Measurements from ENCODE around the gene GTF3C5. TPM values are rescaled to one million over a fixed set of nuclear protein-coding genes. Genes with fewer than 3 reads are reported as not detected.
A peak's percentile ranks its signal among the peaks of the same experiment; 100 is the strongest.

GTF3C5 gene
- total and polyA plus RNA-seq, 2 of the 4 experiments (the other 2 are of a cell fraction), result 49.1 to 52.3 TPM

GRCh38 chr9:133054966-133055365, 24.2 kb downstream of the GTF3C5 start:
- no peak overlapping the region for H4K5ac ChIP-seq (ENCODE audit: low read depth, low read length)
- peaks cover 61% of the 10 kb centered on the region for H3K36me3 ChIP-seq (ENCODE audit: control insufficient read depth, insufficient read depth, low read length)
- H3K4ac ChIP-seq (ENCODE audit: low read depth, low read length), result no peak overlapping the region
- H3K27ac ChIP-seq (ENCODE audit: insufficient read depth, low read length), result no peak overlapping the region
- H2AK5ac ChIP-seq (ENCODE audit: low read depth, low read length), result no peak overlapping the region; the same call in 1 of the 2 replicates
- H2AK9ac ChIP-seq (replicated peaks; ENCODE audit: low read depth, low read length, poor library complexity), result peak overlapping the region; percentile 24
- H2BK5ac ChIP-seq (ENCODE audit: low read depth, low read length, poor library complexity, severe bottlenecking), result no peak overlapping the region
- no peaks in the 10 kb centered on the region for H3K27me3 ChIP-seq (ENCODE audit: control insufficient read depth, insufficient read depth, low read length)
- in situ Hi-C loops (cut with MboI; ENCODE audit: low sequenced_read_pairs), result no loop called here
- no peak overlapping the region for H2BK15ac ChIP-seq (ENCODE audit: low read depth, low read length)
- TF ChIP-seq MAZ (IDR thresholded peaks at IDR 0.05; ENCODE audit: borderline replicate concordance, low read depth, low read length), result no peak
- no peak for TF ChIP-seq MAFK (IDR thresholded peaks at IDR 0.05; ENCODE audit: low read depth, low read length)
- no peak for TF ChIP-seq CTCF (conservative IDR thresholded peaks at IDR 0.05; ENCODE audit: low read depth, low read length)
- TF ChIP-seq SMC3 (IDR thresholded peaks at IDR 0.05; ENCODE audit: low read depth, low read length), result no peak
- no peak for TF ChIP-seq RAD21 (IDR thresholded peaks at IDR 0.05; ENCODE audit: low read length)
- no peak for TF ChIP-seq NFE2L2 (IDR thresholded peaks at IDR 0.05; ENCODE audit: low read depth, low read length)
- no peak overlapping the region for H4K91ac ChIP-seq (ENCODE audit: insufficient read depth, low read depth, low read length)
- no TSS peak for BruUV-seq (replicated peaks)
- H4K8ac ChIP-seq (ENCODE audit: low read depth in 2 of 2, low read length in 2 of 2), result no peak overlapping the region
- peaks cover under 1 to 5% of the 10 kb centered on the region in 2 experiments; a peak in 3 of 4 replicates for H3K79me1 ChIP-seq (ENCODE audit: low read depth in 1 of 2, low read length in 2 of 2)
- H2BK120ac ChIP-seq (ENCODE audit: low read depth, low read length), result no peak overlapping the region
- H3K56ac ChIP-seq (ENCODE audit: extremely low read depth, insufficient read depth, low read length), result no peak overlapping the region
- no peaks in the 10 kb centered on the region; the same call in 1 of the 2 replicates for H3K4me1 ChIP-seq (ENCODE audit: control insufficient read depth, insufficient read depth, low read length)
- DNase-seq (peak; percentile 40), ATAC-seq (ENCODE audit: low read depth) (peak; percentile 81)
- no peaks in the 10 kb centered on the region for H3K9me3 ChIP-seq (ENCODE audit: control insufficient read depth, insufficient read depth, low read length)
- 83% methylated on average over 10 of the region's 16 CpGs; no CpG with 5 or more reads in 1 of the 2 experiments for WGBS, 2 experiments (ENCODE audit: extremely low coverage in 2 of 2, insufficient read length in 1 of 2)
- ChIA-PET CTCF (no interaction called here), POLR2A (ENCODE audit: unreplicated experiment) (no interaction called here)
- intact Hi-C loops (cut with micrococcal nuclease), result no loop called here
- H3K18ac ChIP-seq (ENCODE audit: low read depth, low read length), result no peak overlapping the region
- H4K20me1 ChIP-seq (ENCODE audit: insufficient read depth, low read length), result peaks cover 3% of the 10 kb centered on the region
- H3K9me1 ChIP-seq (ENCODE audit: insufficient read depth, low read length), result no peaks in the 10 kb centered on the region
- no peak overlapping the region for H3K4me3 ChIP-seq (ENCODE audit: insufficient read depth, low read depth, low read length)
- H2BK20ac ChIP-seq (ENCODE audit: low read depth, low read length), result no peak overlapping the region
- no peak overlapping the region for H3K9ac ChIP-seq (ENCODE audit: low read depth, low read length)
- dilution Hi-C loops (cut with HindIII; ENCODE audit: low sequenced_read_pairs, unreplicated experiment), result no loop called here
- peak overlapping the region; percentile 41 for H2AFZ ChIP-seq (replicated peaks; ENCODE audit: low read length, poor library complexity)
- H3K14ac ChIP-seq (replicated peaks; ENCODE audit: low read depth, low read length), result no peak overlapping the region
- H3K23ac ChIP-seq (ENCODE audit: low read depth, low read length), result no peak overlapping the region
- H3K4me2 ChIP-seq (ENCODE audit: low read depth, low read length), result no peak overlapping the region
